Activated CD4-positive, alpha-beta T cell treated with anti-CD3 and anti-CD28 coated beads for 36 hours (primary cell): Measurements from ENCODE around the gene ECD. TPM values are rescaled to one million over a fixed set of nuclear protein-coding genes. Genes with fewer than 3 reads are reported as not detected.
A peak's percentile ranks its signal among the peaks of the same experiment; 100 is the strongest.

Experiments
- ATAC-seq: fragments of 200-7000 bp; cut with Tn5 transposase; one replicate; pipeline ENCODE4 v1.10.0; 2021; ENCODE audit warnings: mild to moderate bottlenecking, moderate library complexity
- CTCF ChIA-PET: fragments of 350-600 bp; sonication (Branson Sonifier 250); formaldehyde crosslinking; loops from one replicate; lab custom pipeline; 2021; ENCODE audit warnings: antibody characterized with exemption; lab: Charles Lee
- POLR2A ChIA-PET: fragments of 350-600 bp; sonication (Branson Sonifier 250); formaldehyde crosslinking; loops from one replicate; lab custom pipeline; 2021; ENCODE audit warnings: antibody characterized with exemption, inconsistent platforms; lab: Charles Lee
- DNase-seq: peaks from one replicate; pipeline ENCODE4 v3.0.0-alpha.2; 2020
- H3K27ac Mint-ChIP-seq: one replicate; pipeline ENCODE4 v1.8.0; 2021; ENCODE audit warnings: mixed read lengths
- H3K27me3 Mint-ChIP-seq: one replicate; pipeline ENCODE4 v1.8.0; 2021; ENCODE audit warnings: mixed read lengths
- H3K36me3 Mint-ChIP-seq: one replicate; pipeline ENCODE4 v1.8.0; 2021; ENCODE audit warnings: low read depth, mixed read lengths
- H3K4me1 Mint-ChIP-seq: one replicate; pipeline ENCODE4 v1.8.0; 2021; ENCODE audit warnings: mixed read lengths
- H3K4me3 Mint-ChIP-seq: one replicate; pipeline ENCODE4 v1.8.0; 2021; ENCODE audit warnings: mild to moderate bottlenecking, moderate library complexity, mixed read lengths
- H3K9me3 Mint-ChIP-seq: one replicate; pipeline ENCODE4 v1.8.0; 2021; ENCODE audit warnings: low read depth, mixed read lengths
- intact Hi-C, 2 experiments: fragments of 100-400 bp; cut with DNase I in 1 of 2; cut with micrococcal nuclease in 1 of 2; formaldehyde crosslinking; loops; one replicate each; pipeline versions ENCODE4 v1.14.2 to v1.15.1; 2022 to 2024; cut with DNase I, micrococcal nuclease
- total RNA-seq, 2 experiments: library from RNA; stranded (reverse); gene quantifications; one replicate each; pipeline ENCODE4 v1.2.3, GENCODE V29; 2021

Gene ECD
- total RNA-seq, 2 experiments from 2014 or later: 41.0 to 50.7 TPM

GRCh38 chr10:73097305-73097670 lies 70.5 kb downstream of the ECD start:
- Mint-ChIP-seq H3K27me3 (no peaks in the 10 kb centered on the region), H3K27ac (peak overlapping the region; percentile 84), H3K4me3 (peak overlapping the region; percentile 86), H3K36me3 (peaks cover 18% of the 10 kb centered on the region), H3K9me3 (no peaks in the 10 kb centered on the region), H3K4me1 (peaks cover 23% of the 10 kb centered on the region)
- ChIA-PET CTCF (interaction anchor here (0.6 to 4.7 kb wide), 15 partner anchors 12 to 754 kb away, joined by 3 to 47 read pairs (median 3); partner anchors contain the start of genes ECD, FAM149B1 and NUDT13), POLR2A (interaction anchor here (0.6 to 2.7 kb wide), 7 partner anchors 12 to 532 kb away, joined by 3 to 18 read pairs (median 5); partner anchors contain the start of genes ANXA7, DNAJC9 and NUDT13)
- no peak for DNase-seq
- no peak for ATAC-seq
- intact Hi-C loops: loop anchor here (1.0 to 10.0 kb wide), 11 partner anchors 14 to 1246 kb away; partner anchors contain the start of genes ECD (in 2 of the 2), FAM149B1 (in 2 of the 2), NUDT13 (in 2 of the 2) and DNAJB12 (in 1 of the 2)

GRCh38 chr10:73096449-73097304 lies 71.1 kb downstream of the ECD start, which contains the start of gene P4HA1:
Gene P4HA1, minus strand, starts transcription at chr10:73096866. Its CDS starts 21,983 bp downstream, at chr10:73074883.
- Mint-ChIP-seq H3K27ac (peak within 1 kb of the TSS; percentile 97), H3K36me3 (peaks cover 20% of the 10 kb centered on the region), H3K4me1 (peaks cover 27% of the 10 kb centered on the region), H3K4me3 (peak within 1 kb of the TSS; percentile 86), H3K9me3 (no peaks in the 10 kb centered on the region), H3K27me3 (no peaks in the 10 kb centered on the region)
- ATAC-seq: peak; percentile 91
- intact Hi-C loops: loop anchor here (1.0 to 10.0 kb wide), 20 partner anchors 14 to 1246 kb away; partner anchors contain the start of genes DNAJC9 (in 2 of the 2), ECD (in 2 of the 2), FAM149B1 (in 2 of the 2) and NUDT13 (in 2 of the 2)
- CTCF ChIA-PET: interaction anchor here (0.6 to 4.7 kb wide), 20 partner anchors 13 to 753 kb away, joined by 3 to 47 read pairs (median 3); partner anchors contain the start of genes ECD, FAM149B1 and NUDT13
- DNase-seq: peak; percentile 100
- POLR2A ChIA-PET: interaction anchor here (0.6 to 2.7 kb wide), 12 partner anchors 13 to 1583 kb away, joined by 3 to 18 read pairs (median 4); partner anchors contain the start of genes ANXA7, DNAJC9, MCU and NUDT13

- CTCF ChIA-PET: interaction anchor here (0.6 to 4.7 kb wide), 13 partner anchors 13 to 397 kb away, joined by 3 to 47 read pairs (median 4); partner anchors contain the start of genes ECD, FAM149B1 and NUDT13
- H3K27ac Mint-ChIP-seq: peak overlapping the region; percentile 97
- H3K27me3 Mint-ChIP-seq: no peaks in the 10 kb centered on the region
- H3K4me1 Mint-ChIP-seq: peaks cover 29% of the 10 kb centered on the region
- POLR2A ChIA-PET: interaction anchor here (0.6 to 2.7 kb wide), 11 partner anchors 14 to 1583 kb away, joined by 3 to 18 read pairs (median 4); partner anchors contain the start of genes DNAJC9, MCU, MRPS16 and NUDT13
- H3K36me3 Mint-ChIP-seq: peaks cover 21% of the 10 kb centered on the region
- intact Hi-C loops: loop anchor here (1.0 to 10.0 kb wide), 17 partner anchors 15 to 1245 kb away; partner anchors contain the start of genes DNAJC9 (in 2 of the 2), NUDT13 (in 2 of the 2), DNAJB12 (in 1 of the 2) and ECD (in 1 of the 2)
- H3K4me3 Mint-ChIP-seq: peak overlapping the region; percentile 86
- ATAC-seq (peak; percentile 57), DNase-seq (peak; percentile 89)
- H3K9me3 Mint-ChIP-seq: no peaks in the 10 kb centered on the region
These were observed 71.8 kb downstream of the ECD start for GRCh38 chr10:73096041-73096448.

- ChIA-PET POLR2A (interaction anchor here (0.6 to 2.7 kb wide), 12 partner anchors 14 to 1584 kb away, joined by 3 to 18 read pairs (median 4); partner anchors contain the start of genes DNAJC9, MCU, MRPS16 and NUDT13), CTCF (interaction anchor here (0.6 to 4.7 kb wide), 15 partner anchors 12 to 944 kb away, joined by 3 to 47 read pairs (median 4); partner anchors contain the start of genes ECD, FAM149B1 and NUDT13)
- intact Hi-C loops: loop anchor here (1.0 to 10.0 kb wide), 17 partner anchors 15 to 1245 kb away; partner anchors contain the start of genes DNAJC9 (in 2 of the 2), NUDT13 (in 2 of the 2), DNAJB12 (in 1 of the 2) and ECD (in 1 of the 2)
- no peaks in the 10 kb centered on the region for H3K27me3 Mint-ChIP-seq
- DNase-seq (peak; percentile 62), ATAC-seq (no peak)
- H3K4me1 Mint-ChIP-seq: peaks cover 29% of the 10 kb centered on the region
- H3K4me3 Mint-ChIP-seq: peak overlapping the region; percentile 86
- no peaks in the 10 kb centered on the region for H3K9me3 Mint-ChIP-seq
- peaks cover 21% of the 10 kb centered on the region for H3K36me3 Mint-ChIP-seq
- H3K27ac Mint-ChIP-seq: peak overlapping the region; percentile 97
These were observed 72.3 kb downstream of the ECD start for GRCh38 chr10:73095481-73096021.

GRCh38 chr10:73094986-73095480 lies 72.8 kb downstream of the ECD start:
- ChIA-PET CTCF (interaction anchor here (0.6 to 4.7 kb wide), 7 partner anchors 11 to 944 kb away, joined by 3 to 47 read pairs (median 9); partner anchors contain the start of genes ECD, FAM149B1 and NUDT13), POLR2A (interaction anchor here (0.6 to 2.7 kb wide), 3 partner anchors 15 to 599 kb away, joined by 3 to 18 read pairs (median 16); partner anchors contain the start of genes DNAJC9 and NUDT13)
- Mint-ChIP-seq H3K36me3 (peaks cover 21% of the 10 kb centered on the region), H3K4me3 (peak overlapping the region; percentile 86), H3K9me3 (no peaks in the 10 kb centered on the region), H3K27ac (peak overlapping the region; percentile 97), H3K27me3 (no peaks in the 10 kb centered on the region), H3K4me1 (peaks cover 29% of the 10 kb centered on the region)
- intact Hi-C loops: loop anchor here (5.0 to 10.0 kb wide), 4 partner anchors 33 to 902 kb away; partner anchors contain the start of genes DNAJC9 (in 1 of the 2), PPP3CB (in 1 of the 2) and VCL (in 1 of the 2)
- ATAC-seq (no peak), DNase-seq (no peak)

- intact Hi-C loops: loop anchor here in 1 of 2 experiments (10.0 kb wide), 1 partner anchor 401 kb away; the partner anchor contains the start of gene PPP3CB
These were observed 73.6 kb downstream of the ECD start for GRCh38 chr10:73093922-73094850.

GRCh38 chr10:73092830-73093229 lies 75.0 kb downstream of the ECD start:
- intact Hi-C loops: loop anchor here in 1 of 2 experiments (10.0 kb wide), 1 partner anchor 402 kb away; the partner anchor contains the start of gene PPP3CB
- H3K9me3 Mint-ChIP-seq: no peaks in the 10 kb centered on the region
- ATAC-seq: no peak
- H3K4me1 Mint-ChIP-seq: peaks cover 36% of the 10 kb centered on the region
- ChIA-PET POLR2A (interaction anchor here (0.6 kb wide), 1 partner anchor 532 kb away, joined by 3 read pairs; no protein-coding TSS in a partner anchor), CTCF (interaction anchor here (0.7 kb wide), 1 partner anchor 16 kb away, joined by 3 read pairs; no protein-coding TSS in a partner anchor)
- no peak overlapping the region for H3K4me3 Mint-ChIP-seq
- peaks cover 21% of the 10 kb centered on the region for H3K36me3 Mint-ChIP-seq
- DNase-seq: no peak
- H3K27ac Mint-ChIP-seq: no peak overlapping the region
- H3K27me3 Mint-ChIP-seq: no peaks in the 10 kb centered on the region

More at GRCh38 chr10:73093922-73094850, 73.6 kb downstream of the ECD start:
- ChIA-PET POLR2A (interaction anchor here (0.6 kb wide), 1 partner anchor 12 kb away, joined by 3 read pairs; no protein-coding TSS in a partner anchor), CTCF (interaction anchor here (0.6 to 4.7 kb wide), 4 partner anchors 9 to 64 kb away, joined by 3 to 47 read pairs (median 12); partner anchors contain the start of gene NUDT13)
- H3K4me3 Mint-ChIP-seq: peak overlapping the region; percentile 86
- H3K4me1 Mint-ChIP-seq: peaks cover 29% of the 10 kb centered on the region
- H3K27me3 Mint-ChIP-seq: no peaks in the 10 kb centered on the region
- DNase-seq (no peak), ATAC-seq (no peak)
- peak overlapping the region; percentile 73 for H3K27ac Mint-ChIP-seq
- no peaks in the 10 kb centered on the region for H3K9me3 Mint-ChIP-seq
- peaks cover 21% of the 10 kb centered on the region for H3K36me3 Mint-ChIP-seq

- Mint-ChIP-seq H3K9me3 (no peaks in the 10 kb centered on the region), H3K4me1 (peaks cover 16% of the 10 kb centered on the region), H3K36me3 (peaks cover 8% of the 10 kb centered on the region), H3K27me3 (no peaks in the 10 kb centered on the region), H3K4me3 (no peak overlapping the region), H3K27ac (no peak overlapping the region)
- ATAC-seq: no peak
- no peak for DNase-seq
- intact Hi-C loops: no loop called here
- ChIA-PET POLR2A (no interaction called here), CTCF (interaction anchor here (1.2 kb wide), 1 partner anchor 21 kb away, joined by 3 read pairs; no protein-coding TSS in a partner anchor)
These were observed 79.5 kb downstream of the ECD start for GRCh38 chr10:73088304-73088703.

GRCh38 chr10:73086816-73087215 lies 81.0 kb downstream of the ECD start:
- H3K27ac Mint-ChIP-seq: no peak overlapping the region
- ChIA-PET CTCF (interaction anchor here (0.6 kb wide), 1 partner anchor 78 kb away, joined by 5 read pairs; no protein-coding TSS in a partner anchor), POLR2A (no interaction called here)
- H3K27me3 Mint-ChIP-seq: no peaks in the 10 kb centered on the region
- H3K4me1 Mint-ChIP-seq: peaks cover 15% of the 10 kb centered on the region
- peaks cover 5% of the 10 kb centered on the region for H3K36me3 Mint-ChIP-seq
- intact Hi-C loops: no loop called here
- DNase-seq (no peak), ATAC-seq (no peak)
- H3K4me3 Mint-ChIP-seq: no peak overlapping the region
- no peaks in the 10 kb centered on the region for H3K9me3 Mint-ChIP-seq
